ENCODE results near the gene PRR14L. TPM values are rescaled to one million over a fixed set of nuclear protein-coding genes. Genes with fewer than 3 reads are reported as not detected.
A peak's percentile ranks its signal among the peaks of the same experiment; 100 is the strongest.

The PRR14L gene
- total and polyA plus RNA-seq, 7 experiments from 2014 or later: 18.7 to 82.6 (median 46.9) TPM

GRCh38 chr22:31653944-31654343, 96.0 kb downstream of the PRR14L start:
- ChIA-PET CTCF (interaction anchor here (0.6 to 1.0 kb wide), 2 partner anchors 12 to 1059 kb away, joined by 4 read pairs; no protein-coding TSS in a partner anchor), POLR2A (no interaction called here)
- H3K27ac Mint-ChIP-seq: peak overlapping the region in 4 of 9 donors; percentile 27 to 79 (median 30)
- H3K27me3 Mint-ChIP-seq: no peaks in the 10 kb centered on the region
- intact Hi-C loops (cut with micrococcal nuclease): no loop called here
- Histone ChIP-seq H3K36me3 (ENCODE audit: control insufficient read depth in 2 of 3, insufficient read depth in 3 of 3, low read length in 3 of 3) (peaks cover 0 to 15% (median 0%) of the 10 kb centered on the region in 3 experiments), H3K4me1 (ENCODE audit: control insufficient read depth in 2 of 2, insufficient read depth in 2 of 2, low read length in 2 of 2) (no peaks in the 10 kb centered on the region), H3K27ac (ENCODE audit: low read depth, low read length) (no peak overlapping the region), H3K27me3 (ENCODE audit: control insufficient read depth in 2 of 2, insufficient read depth in 2 of 2, low read length in 2 of 2) (no peaks in the 10 kb centered on the region), H3K4me3 (ENCODE audit: low read length) (no peak overlapping the region), H3K9me3 (ENCODE audit: control insufficient read depth in 2 of 3, low read length in 3 of 3) (no peaks in the 10 kb centered on the region)
- H3K9me3 Mint-ChIP-seq: no peaks in the 10 kb centered on the region
- H3K4me1 Mint-ChIP-seq: peaks cover 9 to 33% (median 31%) of the 10 kb centered on the region in 7 donors
- peaks cover 0 to 20% (median 4%) of the 10 kb centered on the region in 5 donors for H3K36me3 Mint-ChIP-seq
- no peak overlapping the region for H3K4me3 Mint-ChIP-seq
- no peak for DNase-seq
- no peak for ATAC-seq

- ChIA-PET POLR2A (no interaction called here), CTCF (interaction anchor here (0.6 kb wide), 1 partner anchor 1058 kb away, joined by 4 read pairs; no protein-coding TSS in a partner anchor)
- intact Hi-C loops (cut with micrococcal nuclease): no loop called here
- H3K36me3 Mint-ChIP-seq: peaks cover 0 to 22% (median 4%) of the 10 kb centered on the region in 5 donors
- H3K27me3 ChIP-seq (ENCODE audit: control insufficient read depth in 2 of 2, insufficient read depth in 2 of 2, low read length in 2 of 2): no peaks in the 10 kb centered on the region
- no peak for DNase-seq
- no peaks in the 10 kb centered on the region for H3K9me3 ChIP-seq (ENCODE audit: control insufficient read depth in 2 of 3, low read length in 3 of 3)
- peaks cover 0 to 23% (median 0%) of the 10 kb centered on the region in 3 experiments for H3K36me3 ChIP-seq (ENCODE audit: control insufficient read depth in 2 of 3, insufficient read depth in 3 of 3, low read length in 3 of 3)
- H3K4me3 ChIP-seq (ENCODE audit: low read length): no peak overlapping the region
- no peak overlapping the region for H3K27ac ChIP-seq (ENCODE audit: low read depth, low read length)
- peak overlapping the region in 2 of 9 donors; percentile 32 to 36 for H3K27ac Mint-ChIP-seq
- no peaks in the 10 kb centered on the region for H3K4me1 ChIP-seq (ENCODE audit: control insufficient read depth in 2 of 2, insufficient read depth in 2 of 2, low read length in 2 of 2)
- H3K4me3 Mint-ChIP-seq: no peak overlapping the region
- no peak for ATAC-seq
- no peaks in the 10 kb centered on the region for H3K9me3 Mint-ChIP-seq
- no peaks in the 10 kb centered on the region for H3K27me3 Mint-ChIP-seq
- peaks cover 9 to 29% (median 27%) of the 10 kb centered on the region in 7 donors for H3K4me1 Mint-ChIP-seq
Measured at GRCh38 chr22:31652911-31653684, 96.8 kb downstream of the PRR14L start.

- POLR2A ChIA-PET: no interaction called here
- CTCF ChIA-PET: no interaction called here
- H3K36me3 Mint-ChIP-seq: peaks cover 0 to 22% (median 7%) of the 10 kb centered on the region in 5 donors
- ATAC-seq (no peak), DNase-seq (no peak)
- no peaks in the 10 kb centered on the region for H3K9me3 Mint-ChIP-seq
- no peak overlapping the region for H3K27ac Mint-ChIP-seq
- Histone ChIP-seq H3K27ac (ENCODE audit: low read depth, low read length) (no peak overlapping the region), H3K27me3 (ENCODE audit: control insufficient read depth in 2 of 2, insufficient read depth in 2 of 2, low read length in 2 of 2) (no peaks in the 10 kb centered on the region), H3K9me3 (ENCODE audit: control insufficient read depth in 2 of 3, low read length in 3 of 3) (no peaks in the 10 kb centered on the region), H3K4me1 (ENCODE audit: control insufficient read depth in 2 of 2, insufficient read depth in 2 of 2, low read length in 2 of 2) (no peaks in the 10 kb centered on the region), H3K4me3 (ENCODE audit: low read length) (no peak overlapping the region), H3K36me3 (ENCODE audit: control insufficient read depth in 2 of 3, insufficient read depth in 3 of 3, low read length in 3 of 3) (peaks cover 0 to 34% (median 5%) of the 10 kb centered on the region in 3 experiments)
- H3K27me3 Mint-ChIP-seq: no peaks in the 10 kb centered on the region
- intact Hi-C loops (cut with micrococcal nuclease): no loop called here
- peaks cover 10 to 23% (median 21%) of the 10 kb centered on the region in 7 donors for H3K4me1 Mint-ChIP-seq
- no peak overlapping the region for H3K4me3 Mint-ChIP-seq
Measured at GRCh38 chr22:31652088-31652487, 97.8 kb downstream of the PRR14L start.

GRCh38 chr22:31651664-31652063, 98.3 kb downstream of the PRR14L start:
- H3K36me3 ChIP-seq (ENCODE audit: control insufficient read depth in 2 of 3, insufficient read depth in 3 of 3, low read length in 3 of 3): peaks cover 0 to 38% (median 5%) of the 10 kb centered on the region in 3 experiments
- DNase-seq (no peak), ATAC-seq (no peak)
- no peaks in the 10 kb centered on the region for H3K9me3 ChIP-seq (ENCODE audit: control insufficient read depth in 2 of 3, low read length in 3 of 3)
- H3K9me3 Mint-ChIP-seq: no peaks in the 10 kb centered on the region
- no peaks in the 10 kb centered on the region for H3K27me3 ChIP-seq (ENCODE audit: control insufficient read depth in 2 of 2, insufficient read depth in 2 of 2, low read length in 2 of 2)
- no peak overlapping the region for H3K4me3 Mint-ChIP-seq
- no peak overlapping the region for H3K27ac Mint-ChIP-seq
- H3K27ac ChIP-seq (ENCODE audit: low read depth, low read length): no peak overlapping the region
- H3K4me1 Mint-ChIP-seq: peaks cover 13 to 21% (median 18%) of the 10 kb centered on the region in 7 donors
- no peak overlapping the region for H3K4me3 ChIP-seq (ENCODE audit: low read length)
- H3K27me3 Mint-ChIP-seq: no peaks in the 10 kb centered on the region
- intact Hi-C loops (cut with micrococcal nuclease): no loop called here
- CTCF ChIA-PET: no interaction called here
- H3K36me3 Mint-ChIP-seq: peaks cover 0 to 20% (median 10%) of the 10 kb centered on the region in 5 donors
- POLR2A ChIA-PET: no interaction called here
- no peaks in the 10 kb centered on the region for H3K4me1 ChIP-seq (ENCODE audit: control insufficient read depth in 2 of 2, insufficient read depth in 2 of 2, low read length in 2 of 2)

- ChIA-PET CTCF (no interaction called here), POLR2A (no interaction called here)
- intact Hi-C loops (cut with micrococcal nuclease): no loop called here
- Histone ChIP-seq H3K36me3 (ENCODE audit: control insufficient read depth in 2 of 3, insufficient read depth in 3 of 3, low read length in 3 of 3) (peaks cover 0 to 45% (median 9%) of the 10 kb centered on the region in 3 experiments), H3K27ac (ENCODE audit: low read depth, low read length) (no peak overlapping the region), H3K4me3 (ENCODE audit: low read length) (no peak overlapping the region), H3K27me3 (ENCODE audit: control insufficient read depth in 2 of 2, insufficient read depth in 2 of 2, low read length in 2 of 2) (no peaks in the 10 kb centered on the region), H3K9me3 (ENCODE audit: control insufficient read depth in 2 of 3, low read length in 3 of 3) (no peaks in the 10 kb centered on the region), H3K4me1 (ENCODE audit: control insufficient read depth in 2 of 2, insufficient read depth in 2 of 2, low read length in 2 of 2) (no peaks in the 10 kb centered on the region)
- Mint-ChIP-seq H3K4me1 (peaks cover 11 to 22% (median 17%) of the 10 kb centered on the region in 7 donors), H3K4me3 (no peak overlapping the region), H3K27me3 (no peaks in the 10 kb centered on the region), H3K9me3 (no peaks in the 10 kb centered on the region), H3K27ac (no peak overlapping the region), H3K36me3 (peaks cover 0 to 24% (median 11%) of the 10 kb centered on the region in 5 donors)
- ATAC-seq (no peak), DNase-seq (no peak)
Measured at GRCh38 chr22:31650391-31650790, 99.5 kb downstream of the PRR14L start.

GRCh38 chr22:31647523-31648320, 102.2 kb downstream of the PRR14L start:
- H3K36me3 Mint-ChIP-seq: peaks cover 0 to 24% (median 8%) of the 10 kb centered on the region in 5 donors
- H3K4me3 Mint-ChIP-seq: no peak overlapping the region
- H3K27ac ChIP-seq (ENCODE audit: low read depth, low read length): no peak overlapping the region
- H3K9me3 Mint-ChIP-seq: no peaks in the 10 kb centered on the region
- peaks cover 0 to 21% (median 4%) of the 10 kb centered on the region in 7 donors for H3K4me1 Mint-ChIP-seq
- no peaks in the 10 kb centered on the region for H3K9me3 ChIP-seq (ENCODE audit: control insufficient read depth in 2 of 3, low read length in 3 of 3)
- no peaks in the 10 kb centered on the region for H3K27me3 ChIP-seq (ENCODE audit: control insufficient read depth in 2 of 2, insufficient read depth in 2 of 2, low read length in 2 of 2)
- CTCF ChIA-PET: interaction anchor here (0.6 kb wide), 1 partner anchor 207 kb away, joined by 3 read pairs; no protein-coding TSS in a partner anchor
- no peaks in the 10 kb centered on the region for H3K4me1 ChIP-seq (ENCODE audit: control insufficient read depth in 2 of 2, insufficient read depth in 2 of 2, low read length in 2 of 2)
- POLR2A ChIA-PET: interaction anchor here (1.7 kb wide), 1 partner anchor 14 kb away, joined by 7 read pairs; the partner anchor contains the start of gene PISD
- H3K36me3 ChIP-seq (ENCODE audit: control insufficient read depth in 2 of 3, insufficient read depth in 3 of 3, low read length in 3 of 3): peaks cover 0 to 50% (median 9%) of the 10 kb centered on the region in 3 experiments
- ATAC-seq: no peak
- no peak for DNase-seq
- H3K27ac Mint-ChIP-seq: no peak overlapping the region
- H3K4me3 ChIP-seq (ENCODE audit: low read length): no peak overlapping the region
- H3K27me3 Mint-ChIP-seq: no peaks in the 10 kb centered on the region
- intact Hi-C loops (cut with micrococcal nuclease): no loop called here
